IMR-90 (cell line): ENCODE results near the gene COMMD1. TPM values are rescaled to one million over a fixed set of nuclear protein-coding genes. Genes with fewer than 3 reads are reported as not detected.

ENCODE experiments used
- ATAC-seq: fragments of 200-7000 bp; cut with Tn5 transposase; 2 replicates; pipeline ENCODE4 v1.9.1; 2020; ENCODE audit warnings: low read depth, mild to moderate bottlenecking, moderate library complexity
- BruUV-seq: library from RNA; stranded (reverse); fragments of 400-500 nt; replicated peaks from 2 replicates; lab custom pipeline; 2021; lab: Mats Ljungman, UMichigan
- CTCF ChIA-PET: fragments of 300-600 bp; formaldehyde crosslinking; extraction: SDS; loops from one replicate; lab custom pipeline; 2021; ENCODE audit warnings: antibody characterized with exemption; lab: Yijun Ruan, JAX
- POLR2A ChIA-PET: fragments of 300-600 bp; sonication (Branson Sonifier 250); formaldehyde crosslinking; loops from one replicate; lab custom pipeline; 2022; ENCODE audit warnings: antibody characterized with exemption; ENCODE audit not compliant: unreplicated experiment; lab: Charles Lee
- DNase-seq: peaks from one replicate; pipeline ENCODE4 v3.0.0; 2013
- H2AFZ ChIP-seq: replicated peaks from 2 replicates; pipeline ENCODE3; 2013; ENCODE audit warnings: low read length, mild to moderate bottlenecking; ENCODE audit not compliant: poor library complexity
- H2AK5ac ChIP-seq: 2 replicates; pipeline ENCODE4 v1.6.1; 2013; ENCODE audit warnings: low read depth, low read length, inconsistent platforms
- H2AK9ac ChIP-seq: replicated peaks from 2 replicates; pipeline ENCODE3; 2013; ENCODE audit warnings: mild to moderate bottlenecking, low read depth, low read length, moderate library complexity; ENCODE audit not compliant: poor library complexity
- H2BK120ac ChIP-seq: 2 replicates; pipeline ENCODE4 v1.6.1; 2013; ENCODE audit warnings: low read depth, low read length, inconsistent platforms
- H2BK15ac ChIP-seq: 3 replicates; pipeline ENCODE4 v1.6.1; 2013; ENCODE audit warnings: low read depth, low read length, inconsistent platforms
- H2BK20ac ChIP-seq: 2 replicates; pipeline ENCODE4 v1.6.1; 2013; ENCODE audit warnings: low read depth, mild to moderate bottlenecking, inconsistent platforms, low read length, moderate library complexity
- H2BK5ac ChIP-seq: 2 replicates; pipeline ENCODE4 v1.6.1; 2013; ENCODE audit warnings: mild to moderate bottlenecking, low read depth, low read length, inconsistent platforms; ENCODE audit not compliant: poor library complexity, severe bottlenecking
- H3K14ac ChIP-seq: replicated peaks from 2 replicates; pipeline ENCODE4 v1.6.1; 2013; ENCODE audit warnings: low read depth, low read length, inconsistent platforms
- H3K18ac ChIP-seq: 2 replicates; pipeline ENCODE4 v1.6.1; 2013; ENCODE audit warnings: low read depth, low read length, control low read depth
- H3K23ac ChIP-seq: 2 replicates; pipeline ENCODE4 v1.6.1; 2013; ENCODE audit warnings: low read depth, low read length, inconsistent platforms
- H3K27ac ChIP-seq: 2 replicates; pipeline ENCODE4 v1.5.1; 2013; ENCODE audit warnings: mild to moderate bottlenecking, control low read depth, low read length; ENCODE audit not compliant: insufficient read depth
- H3K27me3 ChIP-seq: 2 replicates; pipeline ENCODE4 v1.6.1; 2013; ENCODE audit warnings: low read length; ENCODE audit not compliant: control insufficient read depth, insufficient read depth
- H3K36me3 ChIP-seq: 2 replicates; pipeline ENCODE4 v1.6.1; 2013; ENCODE audit warnings: low read length, mixed read lengths; ENCODE audit not compliant: control insufficient read depth, insufficient read depth
- H3K4ac ChIP-seq: 2 replicates; pipeline ENCODE4 v1.6.1; 2013; ENCODE audit warnings: low read depth, low read length, inconsistent platforms
- H3K4me1 ChIP-seq: 2 replicates; pipeline ENCODE4 v1.6.1; 2013; ENCODE audit warnings: low read length, mixed read lengths; ENCODE audit not compliant: control insufficient read depth, insufficient read depth
- H3K4me2 ChIP-seq: 2 replicates; pipeline ENCODE4 v1.6.1; 2013; ENCODE audit warnings: low read depth, mild to moderate bottlenecking, control low read depth, low read length, moderate library complexity
- H3K4me3 ChIP-seq: 2 replicates; pipeline ENCODE4 v1.5.1; 2013; ENCODE audit warnings: low read depth, mild to moderate bottlenecking, control low read depth, low read length, moderate library complexity; ENCODE audit not compliant: insufficient read depth
- H3K56ac ChIP-seq: 2 replicates; pipeline ENCODE4 v1.6.1; 2013; ENCODE audit warnings: low read length, inconsistent platforms; ENCODE audit not compliant: insufficient read depth; ENCODE audit errors: extremely low read depth
- H3K79me1 ChIP-seq, 2 experiments: 2 replicates each; pipeline ENCODE4 v1.6.1; 2013; ENCODE audit warnings: low read length in 2 of 2, inconsistent platforms in 1 of 2, low read depth in 1 of 2
- H3K9ac ChIP-seq: 2 replicates; pipeline ENCODE4 v1.6.1; 2013; ENCODE audit warnings: low read depth, low read length, control low read depth
- H3K9me1 ChIP-seq: 2 replicates; pipeline ENCODE4 v1.6.1; 2013; ENCODE audit warnings: low read length, inconsistent platforms; ENCODE audit not compliant: insufficient read depth
- H3K9me3 ChIP-seq: 2 replicates; pipeline ENCODE4 v1.6.1; 2013; ENCODE audit warnings: low read length; ENCODE audit not compliant: control insufficient read depth, insufficient read depth
- H4K20me1 ChIP-seq: 2 replicates; pipeline ENCODE4 v1.6.1; 2013; ENCODE audit warnings: low read length, inconsistent platforms; ENCODE audit not compliant: insufficient read depth
- H4K5ac ChIP-seq: 2 replicates; pipeline ENCODE4 v1.6.1; 2013; ENCODE audit warnings: mild to moderate bottlenecking, low read depth, low read length, control low read depth
- H4K8ac ChIP-seq, 2 experiments: 2 replicates each; pipeline ENCODE4 v1.6.1; 2013; ENCODE audit warnings: low read depth in 2 of 2, low read length in 2 of 2, control low read depth in 1 of 2, inconsistent platforms in 1 of 2
- H4K91ac ChIP-seq: 2 replicates; pipeline ENCODE4 v1.6.1; 2013; ENCODE audit warnings: low read depth, low read length, inconsistent platforms; ENCODE audit not compliant: insufficient read depth
- ELK1 ChIP-seq: fragments of 150-350 bp; IDR thresholded peaks from 2 replicates; pipeline ENCODE4 v1.6.1; 2016; ENCODE audit warnings: low read depth, mild to moderate bottlenecking, low read length, moderate library complexity, borderline replicate concordance
- MXI1 ChIP-seq: IDR thresholded peaks from 2 replicates; pipeline ENCODE4 v1.6.1; 2012; ENCODE audit warnings: low read depth, mild to moderate bottlenecking, low read length, moderate library complexity, borderline replicate concordance
- RCOR1 ChIP-seq: IDR thresholded peaks from 2 replicates; pipeline ENCODE4 v1.6.1; 2012; ENCODE audit warnings: mild to moderate bottlenecking, low read length, improper control_type of control experiment; ENCODE audit not compliant: insufficient replicate concordance
- SMC3 ChIP-seq: fragments of 150-350 bp; IDR thresholded peaks from 2 replicates; pipeline ENCODE4 v1.6.1; 2016; ENCODE audit warnings: low read depth, mild to moderate bottlenecking, antibody characterized with exemption, low read length, moderate library complexity
- WGBS, 2 experiments: methylation state at CpG; one replicate each; pipeline versions ENCODE4 v1.1.5 to v1.1.7; 2013; ENCODE audit warnings: missing lambda C conversion rate in 2 of 2; ENCODE audit not compliant: insufficient read length in 1 of 2; ENCODE audit errors: extremely low coverage in 2 of 2; 5-methylcytosine and 5-hydroxymethylcytosine counted together
- dilution Hi-C: fragments of 300-500 bp; cut with HindIII; formaldehyde crosslinking; loops from one replicate; pipeline ENCODE4 v1.14.3; 2018; ENCODE audit warnings: low sequenced_read_pairs; ENCODE audit not compliant: unreplicated experiment
- in situ Hi-C: fragments of 300-500 bp; cut with MboI; formaldehyde crosslinking; loops from 3 replicates; pipeline ENCODE4 v1.14.3; 2019; ENCODE audit warnings: low sequenced_read_pairs, inconsistent platforms, mixed read lengths
- intact Hi-C: fragments of 100-400 bp; cut with micrococcal nuclease; formaldehyde crosslinking; loops from 2 replicates; pipeline ENCODE4 v1.10.0; 2022
- polyA plus RNA-seq, 3 experiments: library from polyadenylated mRNA; depleted of rRNA; stranded (reverse); fragments of >200 nt; gene quantifications; 2 replicates each; pipeline ENCODE4 v1.2.3, GENCODE V29; 2012; ENCODE audit warnings: low replicate concordance in 1 of 3
- total RNA-seq: library from RNA; depleted of rRNA; stranded (reverse); fragments of >200 nt; gene quantifications from 2 replicates; pipeline ENCODE4 v1.2.3, GENCODE V29; 2012

COMMD1 gene
- total and polyA plus RNA-seq, 2 of the 4 experiments (the other 2 are of a cell fraction): 42.8 to 60.4 TPM

DNA sequence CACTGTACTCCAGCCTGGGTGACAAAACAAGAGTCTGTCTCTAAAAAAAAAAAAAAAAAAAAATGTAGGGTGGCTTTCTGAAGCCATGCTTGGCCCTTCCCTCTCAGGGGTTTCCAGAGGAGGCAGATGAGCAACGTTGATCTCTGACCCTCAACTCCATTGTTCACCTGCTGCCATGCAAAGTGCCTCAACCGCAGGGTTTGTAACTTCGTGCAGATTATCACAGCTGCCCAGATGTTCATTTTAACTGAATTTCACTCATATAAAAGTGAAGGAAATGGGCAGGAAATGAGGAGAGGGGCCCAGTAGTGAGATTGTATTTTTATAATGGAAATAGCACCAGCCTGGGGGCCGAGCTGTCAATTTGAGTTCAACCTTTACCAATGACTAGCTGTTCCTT lies 275.5 kb downstream of the COMMD1 start:
- H3K4ac ChIP-seq: no peak overlapping the region
- H3K79me1 ChIP-seq: no peaks in the 10 kb centered on the region
- in situ Hi-C loops: no loop called here
- peaks cover 3% of the 10 kb centered on the region for H3K27me3 ChIP-seq
- intact Hi-C loops: no loop called here
- POLR2A ChIA-PET: no interaction called here
- no TSS peak for BruUV-seq
- no peak overlapping the region for H3K14ac ChIP-seq
- no peak overlapping the region for H2BK20ac ChIP-seq
- H2AFZ ChIP-seq: no peak overlapping the region
- H3K56ac ChIP-seq: no peak overlapping the region
- dilution Hi-C loops: no loop called here
- no peak overlapping the region for H2BK15ac ChIP-seq
- no peak overlapping the region for H2BK5ac ChIP-seq
- no peak overlapping the region for H3K4me3 ChIP-seq
- H4K91ac ChIP-seq: no peak overlapping the region
- DNase-seq (no peak), ATAC-seq (no peak)
- no peak overlapping the region for H2AK9ac ChIP-seq
- H3K23ac ChIP-seq: no peak overlapping the region
- no peak overlapping the region for H2BK120ac ChIP-seq
- H4K5ac ChIP-seq: no peak overlapping the region
- no peaks in the 10 kb centered on the region for H3K4me1 ChIP-seq
- WGBS, 2 experiments: no CpG with 5 or more reads among the region's 4 CpGs
- no peak overlapping the region for H4K8ac ChIP-seq
- CTCF ChIA-PET: no interaction called here
- H3K4me2 ChIP-seq: no peak overlapping the region
- no peak for TF ChIP-seq RCOR1
- TF ChIP-seq SMC3: no peak
- no peak for TF ChIP-seq ELK1
- no peak for TF ChIP-seq MXI1
- no peaks in the 10 kb centered on the region for H3K36me3 ChIP-seq
- no peak overlapping the region for H3K9ac ChIP-seq
- no peak overlapping the region for H3K18ac ChIP-seq
- H4K20me1 ChIP-seq: no peaks in the 10 kb centered on the region
- no peaks in the 10 kb centered on the region for H3K9me3 ChIP-seq
- no peak overlapping the region for H3K27ac ChIP-seq
- H2AK5ac ChIP-seq: no peak overlapping the region
- H3K9me1 ChIP-seq: no peaks in the 10 kb centered on the region
